Right ventricle myocardium inferior (tissue), 1 donor: ENCODE data around the gene DENND4C. TPM values are rescaled to one million over a fixed set of nuclear protein-coding genes. Genes with fewer than 3 reads are reported as not detected.
"Not testable (repeated sequence)": the region's sequence is repeated elsewhere in the genome, so short reads cannot be mapped to it uniquely, and the experiment has no call there.

ENCODE experiments used
- ATAC-seq: fragments of 200-7000 bp; cut with Tn5 transposase; one replicate; pipeline ENCODE4 v1.9.1; 2020; ENCODE audit warnings: mild to moderate bottlenecking, moderate library complexity
- DNase-seq: peaks from one replicate; pipeline ENCODE4 v3.0.0; 2021; ENCODE audit errors: missing footprints
- intact Hi-C: fragments of 100-400 bp; cut with DNase I; formaldehyde crosslinking; loops from one replicate; pipeline ENCODE4 v1.11.0; 2022
- total RNA-seq: library from RNA; stranded (reverse); fragmentation: NEBNext Ultra II Directional; extraction: Animal tissue kit (Norgen Biotek cat#: 25700); gene quantifications from one replicate; pipeline ENCODE4 v1.2.1, GENCODE V29; 2021
- donor health status: DM: no; HTN: yes; CAD: no; lungs with severe emphysema.

DENND4C gene
- total RNA-seq, 1 donor from 2014 or later, result 22.0 TPM

GRCh38 chr9:19213823-19214222 is 16.7 kb upstream of the DENND4C start:
- ATAC-seq, result no peak
- intact Hi-C loops, result no loop called here
- no peak for DNase-seq

DNA sequence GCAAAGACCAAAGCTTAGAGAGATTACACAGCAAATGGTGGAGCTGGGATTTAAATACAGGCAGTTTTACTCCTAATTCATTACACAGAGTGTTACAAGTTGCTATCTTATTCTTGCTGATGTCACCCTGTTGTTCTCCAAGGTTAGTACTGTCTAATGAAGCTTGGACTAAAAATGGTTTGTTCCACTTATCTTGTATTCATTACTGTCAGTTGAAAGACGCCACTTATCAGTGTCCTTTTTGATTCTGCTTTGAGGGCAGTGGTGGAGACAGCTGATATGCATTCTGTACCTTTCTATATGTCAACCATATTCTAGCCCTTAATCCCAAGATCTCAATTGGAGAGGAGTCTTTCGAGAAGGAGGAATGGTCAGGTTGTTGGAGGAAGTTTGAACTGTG is 14.0 kb upstream of the DENND4C start:
- no peak for DNase-seq
- ATAC-seq, result no peak
- intact Hi-C loops, result no loop called here

DNA sequence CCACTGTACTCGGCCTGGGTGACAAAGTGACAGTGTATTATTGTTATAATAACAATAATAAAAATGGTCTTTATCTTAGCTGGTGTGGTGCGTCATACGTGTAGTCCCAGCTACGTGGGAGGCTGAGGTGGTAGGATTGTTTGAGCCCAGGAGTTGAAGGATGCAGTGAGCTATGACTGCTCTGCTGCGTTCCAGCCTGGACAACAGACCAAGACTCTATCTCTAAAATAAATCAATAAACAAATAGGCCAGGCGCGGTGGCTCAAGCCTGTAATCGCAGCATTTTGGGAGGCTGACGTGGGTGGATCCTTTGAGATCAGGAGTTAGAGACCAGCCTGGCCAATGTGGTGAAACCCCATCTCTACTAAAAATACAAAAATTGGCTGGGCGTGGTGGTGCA is 9.2 kb upstream of the DENND4C start:
- ATAC-seq, result no peak

GRCh38 chr9:19223724-19224123 is 6.8 kb upstream of the DENND4C start:
- intact Hi-C loops, result no loop called here
- ATAC-seq, result no peak
- no peak for DNase-seq

More for the DNA sequence above, 9.2 kb upstream of the DENND4C start:
- intact Hi-C loops, result no loop called here
- no peak for DNase-seq

DNA sequence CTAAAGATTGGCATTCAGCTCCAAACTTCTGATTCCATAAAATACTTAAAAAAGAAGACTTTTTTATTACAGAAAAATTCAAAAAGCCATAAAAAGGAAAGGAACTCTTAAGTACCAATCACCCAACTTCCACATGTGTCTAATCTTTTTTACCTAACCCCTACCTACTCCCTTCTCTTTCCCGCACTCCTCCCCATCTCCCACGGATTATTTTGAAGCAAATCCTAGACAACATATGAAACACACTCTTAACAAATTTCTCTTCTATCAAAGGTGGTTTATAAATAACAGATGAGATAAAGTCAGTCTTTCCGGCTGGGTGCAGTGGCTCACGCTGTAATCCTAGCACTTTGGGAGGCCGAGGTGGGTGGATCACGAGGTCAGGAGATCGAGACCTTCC is 5.9 kb upstream of the DENND4C start:
- ATAC-seq (no peak), DNase-seq (no peak)
- intact Hi-C loops, result no loop called here

- ATAC-seq (peak; percentile 53), DNase-seq (peak; percentile 86)
- intact Hi-C loops, result loop anchor here (2.0 to 10.0 kb wide), 4 partner anchors 47 to 145 kb away; partner anchors contain the start of gene PLIN2
Observed at GRCh38 chr9:19229595-19230354, 718 bp upstream of the DENND4C start.

DNA sequence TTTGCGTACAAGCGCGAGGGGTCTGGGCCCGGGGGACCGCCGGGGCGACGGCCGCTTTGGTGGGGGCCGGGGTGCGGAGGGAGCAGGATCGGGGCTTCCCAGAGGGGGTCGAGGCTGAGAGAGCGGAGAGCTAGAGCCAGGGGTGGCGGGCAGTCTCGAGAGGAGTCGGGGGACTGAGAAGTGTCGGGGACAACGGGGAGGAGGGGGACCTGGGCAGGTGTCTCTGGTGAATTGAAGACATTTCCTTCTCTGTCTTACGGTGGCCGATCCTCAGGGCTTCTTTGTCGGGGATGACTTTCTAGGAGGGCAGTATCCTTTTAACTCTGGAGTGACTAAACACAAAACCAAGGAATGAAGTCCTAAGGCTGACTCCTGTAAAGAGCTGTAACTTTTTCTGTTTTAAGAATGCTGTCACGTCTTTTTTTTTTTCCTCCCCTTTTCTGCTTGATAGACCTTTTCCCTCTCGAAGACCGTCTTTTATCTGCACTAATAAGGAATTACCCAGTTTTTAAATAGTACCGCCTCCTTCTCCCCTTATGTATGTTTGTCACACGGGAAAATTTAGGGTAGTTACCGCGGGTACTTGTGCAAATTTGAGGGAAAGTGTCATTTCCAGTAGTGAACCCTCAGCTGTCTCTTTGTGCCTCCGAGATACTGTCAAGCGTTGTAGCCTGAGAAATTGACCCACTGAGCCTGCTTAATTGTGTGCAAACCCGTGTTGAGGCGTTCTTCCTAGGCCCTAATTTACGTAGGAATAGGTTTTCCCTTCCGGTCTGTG is 822 bp downstream of the DENND4C start:
- intact Hi-C loops, result loop anchor here (2.0 to 10.0 kb wide), 4 partner anchors 49 to 143 kb away; partner anchors contain the start of gene PLIN2

DNA sequence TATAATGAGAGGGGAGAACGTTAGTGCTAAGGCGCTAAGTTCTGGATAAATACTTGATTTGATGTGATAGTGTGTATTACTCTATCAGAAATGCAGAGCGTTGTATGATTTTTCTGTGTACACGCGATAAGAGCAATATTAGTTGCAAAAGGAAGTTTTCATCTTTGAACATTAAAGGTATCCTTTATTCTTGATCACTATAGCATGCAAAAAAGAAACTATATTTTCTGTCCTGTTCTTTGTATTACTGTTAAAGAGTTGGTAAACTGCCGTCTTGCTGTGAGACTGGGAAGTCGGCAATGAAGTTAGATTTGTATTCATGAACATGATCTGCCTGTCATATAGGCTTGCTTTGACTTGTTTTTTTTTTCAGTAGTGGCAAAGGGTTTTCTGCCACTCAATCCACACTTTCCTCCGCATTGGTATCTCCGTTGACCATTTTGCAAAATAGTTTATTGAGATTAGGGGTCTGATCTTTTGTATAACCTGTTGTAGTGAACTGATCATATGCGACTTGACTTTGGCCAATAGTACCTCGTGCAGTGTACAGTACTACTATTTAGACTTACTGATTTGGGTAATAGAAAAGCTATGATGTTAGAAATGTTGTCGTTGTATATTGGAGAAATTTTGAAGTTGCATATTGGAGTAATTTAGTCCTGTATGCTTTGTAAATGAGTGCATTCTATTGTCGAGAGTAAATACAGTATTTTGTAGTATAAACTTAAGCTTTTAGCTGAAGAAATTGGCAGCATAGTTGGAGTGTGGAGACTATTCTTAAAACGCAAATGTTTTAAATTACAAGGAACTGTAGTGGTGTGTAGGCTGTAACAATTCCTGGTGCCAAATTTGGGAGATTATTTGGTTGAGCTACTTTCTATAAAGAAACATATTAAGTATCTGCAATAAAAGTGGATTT is 1.7 kb downstream of the DENND4C start:
- no peak for ATAC-seq
- intact Hi-C loops, result loop anchor here (2.0 to 10.0 kb wide), 4 partner anchors 50 to 143 kb away; partner anchors contain the start of gene PLIN2
- DNase-seq, result no peak

More for the DNA sequence above, 822 bp downstream of the DENND4C start:
- peak; percentile 73 for DNase-seq
- ATAC-seq, result no peak

DNA sequence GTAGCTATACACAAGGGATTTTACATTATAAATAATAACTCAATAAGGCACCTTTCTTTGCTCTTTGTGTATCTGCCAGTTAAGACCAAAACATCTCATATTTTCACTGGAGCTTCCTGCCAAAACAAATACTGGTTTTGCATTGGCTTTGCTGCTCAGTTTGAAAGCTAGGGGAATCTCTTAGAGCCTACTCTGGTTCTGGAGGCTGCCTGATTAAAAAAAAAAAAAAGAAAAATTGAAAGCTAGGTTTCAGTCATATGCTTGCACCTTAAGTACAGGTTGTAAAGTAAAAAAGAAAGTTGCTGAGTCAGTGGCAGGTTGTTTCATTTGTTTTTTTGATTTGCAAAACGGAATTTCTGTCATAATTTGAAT is 2.3 kb downstream of the DENND4C start:
- intact Hi-C loops, result loop anchor here (5.0 to 10.0 kb wide), 3 partner anchors 51 to 142 kb away; no protein-coding TSS in a partner anchor
- DNase-seq (no peak), ATAC-seq (no peak)

DNA sequence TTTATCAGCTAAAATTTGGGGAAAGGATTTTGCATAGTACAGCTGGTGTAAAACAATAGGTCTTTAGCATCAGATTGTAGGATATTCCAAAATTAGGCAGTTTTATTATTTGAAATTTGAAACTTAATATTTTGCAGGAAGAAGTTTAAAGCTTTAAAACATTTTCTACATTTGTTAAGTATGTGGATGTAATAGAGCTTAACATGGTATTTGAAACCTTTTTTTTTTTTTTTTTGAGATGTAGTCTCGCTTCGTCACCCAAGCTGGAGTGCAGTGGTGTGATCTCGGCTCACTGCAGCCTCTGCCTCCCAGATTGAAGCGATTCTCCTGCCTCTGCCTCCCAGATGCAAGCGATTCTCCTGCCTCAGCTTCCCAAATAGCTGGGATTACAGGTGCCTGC is 2.9 kb downstream of the DENND4C start:
- intact Hi-C loops, result loop anchor here (5.0 to 10.0 kb wide), 3 partner anchors 51 to 141 kb away; no protein-coding TSS in a partner anchor
- no peak for DNase-seq
- ATAC-seq, result no peak

GRCh38 chr9:19239955-19240354 is 9.5 kb downstream of the DENND4C start:
- intact Hi-C loops, result loop anchor here (10.0 kb wide), 1 partner anchor 135 kb away; no protein-coding TSS in a partner anchor
- no peak for ATAC-seq
- no peak for DNase-seq

DNA sequence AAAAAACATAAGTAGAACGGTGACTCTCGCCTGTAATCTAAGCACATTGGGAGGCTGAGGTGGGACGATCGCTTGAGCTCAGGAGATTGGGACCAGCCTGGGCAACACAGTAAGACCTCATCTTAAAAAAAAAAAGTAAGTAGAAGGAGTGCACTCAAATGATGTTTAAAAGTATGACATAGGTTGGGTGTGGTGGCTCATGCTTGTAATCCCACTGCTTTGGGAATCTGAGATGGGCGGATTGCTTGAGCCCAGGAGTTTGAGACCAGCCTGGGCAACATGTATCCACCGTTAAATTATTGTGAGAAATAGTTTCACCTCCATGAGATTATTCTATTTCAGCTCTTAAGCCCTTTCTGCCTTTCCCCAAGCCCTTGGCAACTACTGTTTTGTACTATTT is 11.2 kb downstream of the DENND4C start:
- intact Hi-C loops, result no loop called here
- no peak for DNase-seq
- ATAC-seq, result no peak

DNA sequence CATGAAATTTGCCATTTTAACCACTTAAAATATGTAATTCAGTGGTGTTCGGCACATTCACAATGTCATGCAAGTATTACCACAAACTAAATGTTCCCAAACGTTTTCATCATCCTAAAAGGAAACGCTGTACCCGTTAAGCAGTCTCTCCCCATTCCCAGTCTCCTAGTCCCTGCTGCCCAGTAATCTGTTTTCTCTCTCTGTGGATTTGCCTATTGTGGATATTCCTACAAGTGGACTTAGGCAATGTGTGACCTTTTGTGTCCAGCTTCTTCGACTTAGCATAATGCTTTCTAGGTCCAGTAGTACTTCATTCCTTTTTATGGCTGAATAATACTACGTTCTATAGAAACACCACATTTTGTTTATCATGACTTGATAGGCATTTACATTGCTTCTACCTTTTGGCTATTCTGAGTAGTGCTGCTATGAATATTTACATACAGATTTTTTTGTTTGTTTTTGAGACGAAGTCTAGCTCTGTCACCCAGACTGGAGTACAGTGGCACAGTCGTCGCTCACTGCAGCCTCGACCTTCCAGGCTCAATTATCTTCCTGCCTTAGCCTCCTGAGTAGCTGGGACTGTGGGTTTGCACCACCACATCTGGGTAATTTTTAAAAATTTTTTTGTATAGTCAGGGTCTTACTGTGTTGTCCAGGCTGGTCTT is 13.0 kb downstream of the DENND4C start:
- no peak for ATAC-seq
- intact Hi-C loops, result no loop called here

GRCh38 chr9:19246891-19247290 is 16.4 kb downstream of the DENND4C start:
- intact Hi-C loops, result no loop called here
- ATAC-seq (no peak), DNase-seq (no peak)

More for the DNA sequence above, 13.0 kb downstream of the DENND4C start:
- no peak for DNase-seq

- ATAC-seq (no peak), DNase-seq (no peak)
- intact Hi-C loops, result no loop called here
Observed at GRCh38 chr9:19247420-19247819, 16.9 kb downstream of the DENND4C start.

- ATAC-seq, DNase-seq, intact Hi-C loops: not testable (repeated sequence)
Observed at GRCh38 chr9:19250346-19250745, 19.9 kb downstream of the DENND4C start.

DNA sequence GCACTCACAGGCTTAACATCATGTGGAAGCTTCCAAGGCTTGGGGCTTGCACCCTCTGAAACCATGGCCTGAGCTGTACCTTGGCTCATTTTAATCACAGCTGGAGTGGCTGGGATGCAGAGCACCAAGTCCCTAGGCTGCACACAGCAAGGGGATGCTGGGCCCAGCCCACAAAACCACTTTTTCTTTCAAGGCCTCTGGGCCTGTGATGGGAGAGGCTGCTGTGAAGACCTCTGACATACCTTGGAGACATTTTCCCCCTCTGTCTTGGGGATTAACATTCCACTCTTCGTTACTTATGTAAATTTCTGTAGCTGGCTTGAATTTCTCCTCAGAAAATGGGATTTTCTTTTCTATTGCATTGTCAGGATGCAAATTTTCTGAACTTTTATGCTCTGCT is 20.7 kb downstream of the DENND4C start:
- DNase-seq, ATAC-seq, intact Hi-C loops: not testable (repeated sequence)

- ATAC-seq, DNase-seq, intact Hi-C loops: not testable (repeated sequence)
Observed at GRCh38 chr9:19251622-19252021, 21.1 kb downstream of the DENND4C start.
